Loucy (cell line): ENCODE data around the gene FSTL5.

ENCODE experiments used
- H2AFZ ChIP-seq: fragments of 200-600 bp; sonication (generic); 2 replicates; pipeline ENCODE4 v1.6.0; 2016; ENCODE audit warnings: antibody characterized with exemption, mild to moderate bottlenecking, low read length, moderate library complexity
- H3F3A ChIP-seq: fragments of 200-600 bp; 2 replicates; pipeline ENCODE4 v1.6.0; 2016; ENCODE audit warnings: antibody characterized with exemption, low read depth, mild to moderate bottlenecking
- H3K27me3 ChIP-seq: fragments of 200-600 bp; sonication (generic); 2 replicates; pipeline ENCODE4 v1.6.1; 2014; ENCODE audit warnings: low read length, mild to moderate bottlenecking; ENCODE audit not compliant: insufficient read depth, poor library complexity, severe bottlenecking
- H3K36me3 ChIP-seq: fragments of 200-600 bp; sonication (generic); 2 replicates; pipeline ENCODE4 v1.6.1; 2016; ENCODE audit warnings: low read length; ENCODE audit not compliant: insufficient read depth
- H3K4me1 ChIP-seq: fragments of 200-600 bp; sonication (generic); 2 replicates; pipeline ENCODE4 v1.5.1; 2014; ENCODE audit warnings: low read length, mild to moderate bottlenecking; ENCODE audit not compliant: insufficient read depth, poor library complexity, severe bottlenecking
- H3K4me2 ChIP-seq: fragments of 200-600 bp; sonication (generic); 2 replicates; pipeline ENCODE4 v1.6.0; 2014; ENCODE audit warnings: antibody characterized with exemption, low read length, low read depth, mild to moderate bottlenecking; ENCODE audit not compliant: poor library complexity, severe bottlenecking
- H3K4me3 ChIP-seq: fragments of 200-600 bp; sonication (generic); 2 replicates; pipeline ENCODE4 v1.5.1; 2014; ENCODE audit warnings: low read length, mild to moderate bottlenecking, mixed read lengths; ENCODE audit not compliant: poor library complexity, severe bottlenecking
- H3K79me2 ChIP-seq: fragments of 200-600 bp; sonication (generic); 2 replicates; pipeline ENCODE4 v1.6.1; 2014; ENCODE audit warnings: low read length; ENCODE audit not compliant: insufficient read depth
- H3K9ac ChIP-seq: fragments of 200-600 bp; sonication (generic); 2 replicates; pipeline ENCODE4 v1.6.0; 2014; ENCODE audit warnings: mild to moderate bottlenecking, low read depth, low read length, moderate library complexity; ENCODE audit not compliant: poor library complexity, severe bottlenecking
- H3K9me2 ChIP-seq: fragments of 200-600 bp; sonication (generic); replicated peaks from 2 replicates; pipeline ENCODE4 v1.6.1; 2016; ENCODE audit warnings: low read depth, low read length, mixed read lengths
- H3K9me3 ChIP-seq: fragments of 200-600 bp; sonication (generic); 2 replicates; pipeline ENCODE4 v1.6.1; 2014; ENCODE audit warnings: mild to moderate bottlenecking, antibody characterized with exemption, low read length, low read depth; ENCODE audit not compliant: insufficient read depth
- H4K20me1 ChIP-seq: fragments of 200-600 bp; sonication (generic); 2 replicates; pipeline ENCODE4 v1.6.0; 2014; ENCODE audit warnings: antibody characterized with exemption, low read length, mild to moderate bottlenecking; ENCODE audit not compliant: insufficient read depth, poor library complexity, severe bottlenecking
- CTCF ChIP-seq: fragments of 200-600 bp; sonication (generic); conservative IDR thresholded peaks from 2 replicates; pipeline ENCODE4 v1.5.1; 2014; ENCODE audit warnings: mild to moderate bottlenecking, antibody characterized with exemption, low read length
- EZH2phosphoT487 ChIP-seq: fragments of 200-600 bp; IDR thresholded peaks from 2 replicates; pipeline ENCODE4 v1.6.1; 2018; ENCODE audit warnings: antibody characterized with exemption, mild to moderate bottlenecking, moderate library complexity, borderline replicate concordance

FSTL5 gene

GRCh38 chr4:161714931-161715330 is 448.9 kb downstream of the FSTL5 start:
- no peak for TF ChIP-seq EZH2phosphoT487
- TF ChIP-seq CTCF, result no peak
- no peak overlapping the region for H3K4me3 ChIP-seq

GRCh38 chr4:161714022-161714751 is 449.6 kb downstream of the FSTL5 start:
- no peak overlapping the region for H3K4me3 ChIP-seq
- H4K20me1 ChIP-seq, result no peaks in the 10 kb centered on the region
- H3K4me2 ChIP-seq, result no peak overlapping the region
- H3K9ac ChIP-seq, result no peak overlapping the region
- H3K27me3 ChIP-seq, result no peaks in the 10 kb centered on the region
- no peaks in the 10 kb centered on the region for H3F3A ChIP-seq
- H3K9me2 ChIP-seq, result no peaks in the 10 kb centered on the region
- no peak overlapping the region for H2AFZ ChIP-seq
- no peaks in the 10 kb centered on the region for H3K9me3 ChIP-seq
- TF ChIP-seq EZH2phosphoT487, result no peak
- TF ChIP-seq CTCF, result no peak
- H3K36me3 ChIP-seq, result no peaks in the 10 kb centered on the region
- no peaks in the 10 kb centered on the region for H3K79me2 ChIP-seq
- H3K4me1 ChIP-seq, result no peaks in the 10 kb centered on the region

More at GRCh38 chr4:161714931-161715330, 448.9 kb downstream of the FSTL5 start:
- Histone ChIP-seq H3K9ac (no peak overlapping the region), H3K9me2 (no peaks in the 10 kb centered on the region), H3K4me2 (no peak overlapping the region), H2AFZ (no peak overlapping the region), H3K9me3 (no peaks in the 10 kb centered on the region), H3K4me1 (no peaks in the 10 kb centered on the region), H3K36me3 (no peaks in the 10 kb centered on the region), H3K79me2 (no peaks in the 10 kb centered on the region), H4K20me1 (no peaks in the 10 kb centered on the region), H3F3A (no peaks in the 10 kb centered on the region), H3K27me3 (no peaks in the 10 kb centered on the region)

GRCh38 chr4:161704653-161705052 is 459.1 kb downstream of the FSTL5 start:
- TF ChIP-seq CTCF (no peak), EZH2phosphoT487 (no peak)
- Histone ChIP-seq H3K9me3 (no peaks in the 10 kb centered on the region), H3K4me3 (no peak overlapping the region), H4K20me1 (no peaks in the 10 kb centered on the region), H3K9ac (no peak overlapping the region), H3K4me1 (no peaks in the 10 kb centered on the region), H3K4me2 (no peak overlapping the region), H3K36me3 (no peaks in the 10 kb centered on the region), H2AFZ (no peak overlapping the region), H3K9me2 (no peaks in the 10 kb centered on the region), H3F3A (no peaks in the 10 kb centered on the region), H3K79me2 (no peaks in the 10 kb centered on the region), H3K27me3 (no peaks in the 10 kb centered on the region)
